HG03565 (cell line): ENCODE measurements around the gene SERPIND1.
"Not testable (repeated sequence)": the region's sequence is repeated elsewhere in the genome, so short reads cannot be mapped to it uniquely, and the experiment has no call there.

Experiments
- ATAC-seq: cut with Tn5 transposase; IDR thresholded peaks from one replicate; pipeline ENCODE4 v1.9.1; 2021; ENCODE audit warnings: mild to moderate bottlenecking, moderate library complexity; ENCODE audit not compliant: unreplicated experiment

SERPIND1 gene

GRCh38 chr22:20746431-20747189, 27.3 kb upstream of the SERPIND1 start:
- ATAC-seq, result no peak

- ATAC-seq, result no peak
These were observed 26.7 kb upstream of the SERPIND1 start for GRCh38 chr22:20747223-20747622.

- no peak for ATAC-seq
These were observed 25.8 kb upstream of the SERPIND1 start for GRCh38 chr22:20748082-20748481.

DNA sequence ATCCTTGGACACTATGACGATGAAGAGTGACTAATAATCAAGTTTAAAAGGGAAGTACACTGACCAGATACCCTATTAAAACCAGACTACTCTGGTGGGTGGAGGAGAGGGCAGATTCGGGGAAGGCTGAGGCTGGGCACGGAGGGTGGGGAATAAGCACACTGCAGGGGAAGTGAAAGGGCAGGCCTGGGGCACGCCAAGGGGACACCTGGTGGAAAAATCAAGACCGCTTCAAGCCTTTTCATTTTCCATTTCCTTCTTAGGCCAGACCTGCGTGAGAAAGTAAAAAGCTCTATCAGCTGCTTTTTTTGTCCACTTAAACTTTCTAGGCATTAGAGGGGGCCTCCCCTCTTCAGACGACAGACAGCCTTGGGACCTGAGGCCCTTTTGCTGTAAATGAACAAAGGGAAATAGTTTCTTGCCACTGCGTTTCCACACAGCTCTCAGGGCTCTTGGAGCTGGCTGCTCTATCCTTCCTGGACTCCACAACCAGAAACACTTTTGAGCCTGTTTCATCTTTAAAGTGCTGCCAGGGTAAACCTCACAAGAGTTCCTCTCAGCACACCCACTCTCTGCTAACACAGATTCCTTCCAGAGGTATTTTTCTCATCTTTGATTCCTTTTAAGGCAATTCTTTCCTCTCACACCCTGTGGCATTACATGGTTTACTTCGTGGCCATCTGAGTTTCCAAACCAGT, 25.0 kb upstream of the SERPIND1 start:
- peak; percentile 41 for ATAC-seq

- ATAC-seq, result no peak
These were observed 24.5 kb upstream of the SERPIND1 start for GRCh38 chr22:20749453-20749852.

- ATAC-seq, result peak; percentile 34
These were observed 23.3 kb upstream of the SERPIND1 start for GRCh38 chr22:20750461-20751184.

- no peak for ATAC-seq
These were observed 22.6 kb upstream of the SERPIND1 start for GRCh38 chr22:20751185-20751851.

GRCh38 chr22:20752104-20752741, 21.7 kb upstream of the SERPIND1 start:
- no peak for ATAC-seq

DNA sequence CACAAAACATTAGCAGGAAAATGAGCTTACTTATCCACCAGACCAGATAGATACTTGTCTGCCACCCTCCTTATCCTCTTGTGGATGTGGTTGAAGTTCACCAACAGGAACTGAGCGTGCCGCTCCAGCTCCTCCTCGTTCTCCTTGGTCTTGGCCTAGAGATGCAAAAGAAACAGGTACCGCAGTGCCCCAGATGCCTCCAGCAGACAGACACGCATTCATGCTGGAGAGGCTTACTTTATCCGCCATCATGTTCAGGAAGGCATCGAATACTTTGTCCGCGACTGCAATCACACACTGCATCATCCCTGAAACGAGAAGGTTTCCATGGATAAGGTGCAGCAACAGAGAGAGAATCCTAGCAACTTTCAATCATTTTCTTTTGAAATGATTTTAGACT, 21.0 kb upstream of the SERPIND1 start:
- ATAC-seq, result no peak

- ATAC-seq, result no peak
These were observed 17.1 kb upstream of the SERPIND1 start for GRCh38 chr22:20756846-20757245.

DNA sequence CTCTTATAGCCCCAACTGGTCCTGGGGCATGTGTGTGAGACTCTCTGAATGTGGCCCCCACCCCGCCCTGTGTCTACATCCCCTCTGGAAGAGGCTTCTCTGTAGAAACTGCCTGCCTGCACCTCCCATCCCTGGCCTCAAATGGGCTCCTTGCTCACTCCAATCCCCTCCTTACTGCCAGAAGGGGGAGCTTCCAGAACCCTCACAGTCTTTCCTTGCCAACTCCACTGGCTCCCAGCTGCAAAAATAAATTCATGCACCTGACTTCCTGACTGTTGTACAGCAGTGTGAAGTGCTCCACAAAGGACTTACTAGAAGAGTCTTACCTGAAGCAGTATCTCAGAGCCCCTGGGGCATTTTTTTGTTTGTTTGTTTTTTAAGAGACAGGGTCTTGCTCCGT, 15.2 kb upstream of the SERPIND1 start:
- ATAC-seq, result no peak

GRCh38 chr22:20760084-20760483, 13.8 kb upstream of the SERPIND1 start:
- no peak for ATAC-seq

DNA sequence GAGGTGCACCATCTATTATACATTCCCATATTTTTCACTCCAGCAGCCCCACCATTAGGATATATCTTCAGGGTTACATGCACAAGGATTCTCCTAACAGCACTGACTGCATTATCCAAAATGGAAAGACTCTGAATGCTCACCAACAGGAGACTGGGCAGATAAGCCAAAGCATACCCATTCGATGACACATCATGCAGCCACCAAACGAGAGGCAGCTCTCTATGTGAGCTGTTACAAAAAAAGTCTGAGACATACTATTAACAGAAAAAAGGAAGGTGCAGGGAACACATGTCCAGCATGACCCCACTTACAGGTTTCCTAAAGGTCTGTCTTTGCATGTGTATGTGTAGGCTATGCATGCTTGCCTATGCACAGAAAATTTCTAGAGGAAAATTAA, 12.4 kb upstream of the SERPIND1 start:
- ATAC-seq, result no peak

DNA sequence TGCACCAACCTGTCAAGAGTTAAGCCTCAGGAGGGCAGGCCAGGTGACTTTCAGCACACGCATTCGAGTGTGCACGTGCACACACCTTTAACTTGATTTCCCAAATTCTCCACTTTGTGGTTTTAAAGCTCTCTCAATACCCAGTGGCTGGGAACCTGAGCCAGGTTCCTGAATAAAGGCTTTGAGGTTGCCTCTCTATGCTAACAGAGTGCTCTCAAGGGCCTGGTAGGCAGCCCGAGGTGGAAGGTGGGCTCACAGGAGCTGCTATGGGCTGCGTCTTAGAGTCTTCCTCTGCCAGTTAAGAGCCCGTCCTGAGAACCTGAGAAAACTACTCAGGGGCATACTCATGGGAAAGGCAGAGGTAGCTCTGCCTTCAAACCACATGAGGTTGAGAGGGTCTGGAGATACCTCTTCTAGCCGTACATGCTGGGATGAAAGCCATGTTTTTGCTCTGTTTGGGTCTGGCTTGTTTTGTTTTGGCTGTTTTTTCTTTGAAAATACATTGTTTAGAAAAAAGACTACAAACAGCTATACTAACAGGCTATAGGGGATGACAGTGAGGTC, 11.6 kb upstream of the SERPIND1 start:
- no peak for ATAC-seq

DNA sequence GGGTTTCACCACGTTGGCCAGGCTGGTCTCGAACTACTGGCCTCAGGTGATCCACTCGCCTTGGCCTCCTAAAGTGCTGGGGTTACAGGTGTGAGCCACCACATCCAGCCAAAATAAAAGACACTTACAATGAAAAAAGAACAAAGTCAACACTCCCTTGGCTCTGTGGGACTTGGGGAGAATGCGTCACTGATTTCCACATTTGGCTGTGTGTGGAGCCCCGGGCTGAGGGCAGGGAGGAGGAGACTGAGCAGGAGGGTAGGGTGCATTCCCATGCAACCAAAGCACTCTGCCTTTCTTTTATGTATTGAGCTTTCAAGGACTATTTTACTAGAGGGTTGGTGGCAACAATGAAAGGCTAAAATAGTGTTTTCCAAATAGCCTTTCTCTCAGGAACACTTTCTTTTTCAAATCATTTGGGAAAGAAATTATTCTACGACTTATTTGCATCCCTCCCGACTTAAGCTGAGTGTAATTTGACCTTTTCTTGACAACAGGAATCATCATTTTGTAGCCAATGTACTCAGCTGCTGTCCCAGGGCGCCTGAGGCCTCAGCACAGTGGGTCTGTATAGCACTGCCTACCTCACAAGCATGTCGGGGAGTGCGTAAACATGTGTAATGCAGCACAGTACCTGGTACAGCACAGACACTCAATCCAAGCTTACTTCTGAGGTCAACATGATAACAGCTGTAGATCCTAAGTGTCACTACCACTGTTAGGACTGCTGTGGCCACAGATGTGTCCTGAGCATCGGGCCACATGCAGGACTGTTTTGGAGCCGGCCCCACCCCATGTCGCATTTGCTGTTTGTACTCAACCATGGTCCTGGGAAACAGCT, 10.1 kb upstream of the SERPIND1 start:
- no peak for ATAC-seq

DNA sequence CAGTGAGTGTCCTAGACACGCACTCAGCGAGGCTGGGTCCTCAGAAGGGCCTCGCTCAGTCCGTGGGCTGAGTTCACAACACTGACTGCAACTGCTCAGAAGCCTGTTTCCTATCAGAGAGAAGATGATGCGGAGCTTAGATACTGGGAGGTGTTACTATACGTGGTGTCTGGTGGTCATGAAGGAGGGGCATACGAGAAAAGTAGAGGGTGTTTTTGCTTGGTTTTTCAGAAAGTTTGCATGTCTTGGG, 9.5 kb upstream of the SERPIND1 start:
- no peak for ATAC-seq

DNA sequence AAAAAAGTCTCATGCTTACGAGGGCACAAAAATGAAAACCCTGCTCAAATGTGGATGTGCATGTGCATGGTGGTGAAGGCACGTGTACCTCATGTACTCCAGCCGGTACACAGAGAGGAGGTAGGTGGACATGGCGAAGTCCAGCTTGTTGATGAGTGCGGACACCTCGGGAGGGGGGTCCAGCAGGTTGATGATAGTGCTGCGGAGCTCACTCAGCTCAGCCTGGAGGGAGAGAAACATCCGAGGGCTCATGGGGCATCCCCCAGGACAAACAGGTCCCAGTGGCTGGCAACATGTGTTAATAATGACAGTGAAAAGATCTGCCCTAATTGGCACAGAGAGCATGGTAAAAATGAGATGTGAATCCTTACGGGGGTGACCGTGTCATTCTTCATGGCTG, 9.2 kb upstream of the SERPIND1 start:
- ATAC-seq, result no peak

GRCh38 chr22:20765938-20766337, 8.0 kb upstream of the SERPIND1 start:
- no peak for ATAC-seq

GRCh38 chr22:20766530-20766929, 7.4 kb upstream of the SERPIND1 start:
- ATAC-seq, result no peak

GRCh38 chr22:20769496-20769826, 4.5 kb upstream of the SERPIND1 start:
- ATAC-seq, result not testable (repeated sequence)
